Activated CD4-positive, alpha-beta T cell treated with anti-CD3 and anti-CD28 coated beads for 24 hours (primary cell): ENCODE results near the gene MEX3D.
"Not testable (repeated sequence)": the region's sequence is repeated elsewhere in the genome, so short reads cannot be mapped to it uniquely, and the experiment has no call there.

Experiments used
- DNase-seq, 2 donors: peaks; one replicate each; pipeline ENCODE4 v3.0.0-alpha.2; 2020; ENCODE audit warnings: low read depth in 2 of 2

Gene MEX3D

GRCh38 chr19:1519802-1520201 is 48.3 kb downstream of the MEX3D start:
- not testable (repeated sequence) for DNase-seq

DNA sequence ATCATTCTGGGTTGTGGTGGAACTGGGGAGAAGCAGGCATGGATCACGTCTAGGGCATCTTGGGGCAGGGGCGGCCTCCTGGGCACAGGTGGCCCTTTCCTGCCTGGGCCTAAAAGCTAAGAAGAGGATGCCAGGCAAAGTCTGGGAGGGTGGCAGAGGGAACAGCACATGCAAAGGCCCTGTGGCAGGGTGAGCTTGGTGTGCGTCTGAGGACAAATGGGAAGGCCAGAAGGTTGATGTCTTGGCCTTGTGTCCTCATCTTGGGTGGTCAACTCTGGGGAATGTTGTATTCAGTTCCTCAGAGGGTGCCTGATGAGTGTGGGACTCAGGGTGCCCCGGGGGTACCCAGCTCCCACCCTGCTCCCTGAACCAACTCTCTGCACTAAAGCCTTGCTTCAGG is 49.7 kb downstream of the MEX3D start:
- no peak for DNase-seq

GRCh38 chr19:1516395-1516753 is 51.8 kb downstream of the MEX3D start:
- DNase-seq = no peak

GRCh38 chr19:1514986-1515721 is 53.0 kb downstream of the MEX3D start:
- DNase-seq = no peak

- DNase-seq = no peak
Observed at GRCh38 chr19:1514295-1514661, 53.8 kb downstream of the MEX3D start.

DNA sequence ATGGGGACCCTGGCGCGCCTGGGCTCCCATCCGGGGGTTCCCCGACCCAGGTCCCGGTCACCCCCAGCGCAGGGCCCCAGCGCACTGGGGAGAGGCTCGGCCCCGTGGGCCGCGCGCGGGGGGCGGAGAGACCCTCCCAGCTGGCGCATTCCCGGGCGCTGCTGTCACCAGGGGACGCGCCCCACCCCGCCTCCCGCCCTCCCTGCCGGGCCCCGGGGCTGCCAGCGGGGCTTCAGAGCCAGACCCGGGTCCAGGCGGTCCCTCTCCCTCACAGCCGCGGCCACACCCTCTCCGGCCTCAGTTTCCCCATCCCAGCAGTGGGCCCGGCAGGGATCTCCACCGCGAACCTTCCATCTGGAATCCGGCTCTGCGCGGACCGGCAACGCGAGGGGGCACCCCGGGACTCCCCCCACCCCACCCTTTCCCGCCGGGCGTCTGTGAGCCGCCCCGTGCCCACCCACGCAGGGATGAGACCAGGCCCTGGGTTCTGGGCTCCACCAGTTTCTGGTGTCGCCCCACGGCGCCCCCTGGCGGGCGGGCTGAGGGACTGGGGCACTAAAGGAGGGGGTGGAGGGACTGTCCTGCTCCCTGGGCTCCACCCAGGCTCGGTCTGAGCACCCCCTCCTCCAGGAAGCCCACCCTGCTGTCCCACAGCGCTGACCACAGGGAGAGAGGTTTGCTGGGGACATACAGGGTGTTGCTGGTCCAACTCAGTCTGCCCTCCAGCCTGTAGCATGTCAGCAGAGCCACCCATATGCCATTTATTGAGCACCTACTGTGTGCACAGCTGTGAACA is 54.4 kb downstream of the MEX3D start:
- peak; percentile 57 to 60 for DNase-seq

- DNase-seq = peak; percentile 51 to 65
Observed at GRCh38 chr19:1512671-1513498, 55.2 kb downstream of the MEX3D start, which contains the start of gene ADAMTSL5. Gene ADAMTSL5 (minus strand): TSS chr19:1513019. CDS start chr19:1510943, 2,076 bp downstream.

- DNase-seq = no peak
Observed at GRCh38 chr19:1511318-1512317, 56.5 kb downstream of the MEX3D start.

DNA sequence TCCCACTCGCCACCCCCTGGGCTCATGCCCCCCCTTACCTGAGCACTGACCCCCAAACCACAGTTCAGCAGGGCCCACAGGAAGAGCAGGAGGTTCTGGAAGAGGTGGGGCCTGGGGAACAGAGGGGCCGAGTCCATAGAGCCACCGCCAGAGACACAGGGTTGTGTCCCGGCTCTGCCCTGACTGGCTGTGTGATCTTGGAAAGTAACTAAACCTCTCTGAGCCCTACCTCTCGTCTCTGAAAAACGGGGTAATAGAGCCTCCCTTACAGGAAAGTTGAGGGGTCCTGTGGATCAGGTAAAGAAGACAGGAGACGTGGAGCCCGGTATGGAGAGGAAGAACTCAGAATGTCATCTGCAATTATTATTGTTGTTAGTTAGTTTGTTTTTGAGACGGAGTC is 57.3 kb downstream of the MEX3D start:
- no peak for DNase-seq

DNA sequence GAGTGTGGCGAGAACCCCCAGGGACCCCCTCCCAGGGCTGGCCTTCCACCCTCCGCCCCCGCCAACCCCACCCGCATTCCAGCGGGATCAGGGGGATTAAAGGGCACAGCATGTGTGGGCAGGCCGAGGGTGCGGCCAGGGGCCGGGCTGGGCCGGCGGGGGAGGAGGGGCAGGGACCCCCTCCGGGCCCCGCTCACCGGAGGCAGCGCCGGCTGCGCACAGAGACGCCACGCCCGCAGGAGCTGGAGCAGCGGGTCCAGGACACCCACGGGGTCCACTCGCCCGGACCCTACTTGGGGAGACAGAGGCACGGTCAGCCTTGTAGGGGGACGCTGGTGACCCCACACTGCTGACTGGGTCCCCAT is 57.7 kb downstream of the MEX3D start:
- DNase-seq = no peak

GRCh38 chr19:1509602-1510441 is 58.3 kb downstream of the MEX3D start:
- no peak for DNase-seq

- DNase-seq = no peak
Observed at GRCh38 chr19:1508507-1508856, 59.6 kb downstream of the MEX3D start.

DNA sequence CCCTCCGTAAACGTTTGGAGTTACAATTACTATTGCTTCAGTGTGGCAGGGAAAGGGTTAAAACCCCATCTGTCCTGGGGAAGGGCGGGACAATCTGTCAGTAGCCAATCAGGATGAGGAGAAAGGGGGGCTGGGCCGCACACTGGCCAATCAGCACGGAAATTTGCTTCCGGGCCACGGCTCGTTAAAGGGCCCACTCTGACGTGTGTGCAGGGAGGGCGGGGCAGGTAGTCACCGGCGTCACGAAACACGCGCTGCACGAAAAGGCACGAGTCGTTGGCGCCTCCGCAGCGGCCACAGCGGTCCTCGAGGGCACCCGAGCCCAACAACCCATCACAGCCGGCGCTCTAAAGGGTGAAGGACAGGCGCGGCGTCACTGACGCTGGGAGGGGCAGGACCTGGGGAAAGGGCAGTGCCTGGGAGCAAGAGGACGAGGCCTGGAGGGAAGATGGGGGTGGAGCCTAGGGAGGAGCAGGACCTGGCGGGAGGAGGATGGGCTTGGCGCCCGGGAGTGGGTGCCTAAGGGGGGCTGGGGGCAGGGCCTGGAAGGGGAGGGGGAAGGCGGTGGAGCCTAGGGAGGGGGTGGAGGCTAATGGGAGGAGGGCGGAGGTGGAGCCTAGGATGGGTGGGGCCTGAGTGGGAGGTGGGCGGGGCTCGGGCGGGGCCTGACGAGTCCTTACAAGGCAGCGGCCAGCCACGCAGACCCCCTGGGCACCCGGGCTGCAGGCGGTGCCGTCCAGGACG is 60.2 kb downstream of the MEX3D start:
- peak; percentile 81 to 89 for DNase-seq

DNA sequence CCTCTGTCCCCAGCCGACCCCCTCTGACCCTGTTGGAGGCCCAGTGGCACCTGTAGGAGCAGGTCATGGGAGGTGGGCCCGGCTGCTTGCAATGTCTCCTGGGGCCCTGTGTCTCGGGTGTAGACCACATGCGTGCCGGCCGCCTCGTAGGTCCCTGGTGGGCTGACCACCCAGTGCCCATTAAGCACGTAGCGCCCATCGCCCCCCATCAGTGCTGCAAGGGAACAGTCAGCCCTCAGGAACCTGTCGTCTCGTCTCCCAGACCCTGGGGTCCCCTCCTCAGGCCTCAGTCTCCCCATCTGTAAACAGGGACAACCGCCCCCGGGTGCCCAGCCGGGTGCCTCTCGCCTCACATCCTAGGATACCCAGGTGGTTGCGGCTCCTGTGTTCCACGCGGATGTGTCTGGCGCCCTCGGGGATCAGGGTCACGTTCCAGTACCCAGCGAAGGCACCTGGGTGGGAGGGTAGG is 60.9 kb downstream of the MEX3D start:
- no peak for DNase-seq

GRCh38 chr19:1505991-1506881 is 61.9 kb downstream of the MEX3D start:
- DNase-seq = no peak

DNA sequence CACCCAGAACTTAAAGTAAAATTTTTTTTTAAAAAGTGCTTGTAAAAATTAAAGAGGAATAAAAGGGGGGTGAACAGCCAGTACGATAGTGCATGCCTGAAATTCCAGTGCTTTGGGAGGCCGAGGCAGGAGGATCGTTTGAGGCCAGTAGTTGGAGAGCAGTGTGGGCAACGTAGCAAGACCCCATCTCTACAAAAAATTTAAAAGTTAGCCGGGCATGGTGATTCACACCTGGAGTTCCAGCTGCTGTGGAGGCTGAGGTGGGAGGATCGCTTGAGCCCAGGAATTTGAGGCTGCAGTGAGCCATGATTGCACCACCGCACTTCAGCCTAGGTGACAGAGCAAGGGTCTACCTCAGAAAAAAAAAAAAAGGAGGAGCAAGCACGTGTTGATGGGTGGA is 63.1 kb downstream of the MEX3D start:
- no peak for DNase-seq
